ENCODE measurements around the gene SPATA6L. TPM values are rescaled to one million over a fixed set of nuclear protein-coding genes. Genes with fewer than 3 reads are reported as not detected.

The SPATA6L gene
- total RNA-seq, 1 experiment from 2014 or later = 1.8 TPM

DNA sequence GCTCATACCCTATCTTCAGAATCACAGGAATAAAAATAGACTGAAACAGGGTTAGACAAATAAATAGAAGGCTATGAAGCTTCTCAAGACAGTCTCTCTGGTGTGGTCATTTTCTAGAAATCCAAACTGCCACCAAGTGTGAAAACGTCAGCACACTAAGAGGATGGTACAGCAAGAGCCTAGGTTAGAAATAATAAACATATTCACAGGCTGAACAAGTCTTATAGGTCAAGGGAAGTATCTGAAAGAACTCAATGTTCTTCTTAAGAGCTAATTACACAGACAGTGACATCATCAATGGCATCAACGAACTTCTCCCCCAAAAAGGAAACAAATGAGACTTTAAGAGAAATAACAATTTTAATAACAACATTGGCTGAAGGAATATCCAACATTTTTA lies 26.9 kb downstream of the SPATA6L start (continued):
- TF ChIP-seq NR2C2 (CRISPR knock-in tag; IDR thresholded peaks at IDR 0.05) = no peak

DNA sequence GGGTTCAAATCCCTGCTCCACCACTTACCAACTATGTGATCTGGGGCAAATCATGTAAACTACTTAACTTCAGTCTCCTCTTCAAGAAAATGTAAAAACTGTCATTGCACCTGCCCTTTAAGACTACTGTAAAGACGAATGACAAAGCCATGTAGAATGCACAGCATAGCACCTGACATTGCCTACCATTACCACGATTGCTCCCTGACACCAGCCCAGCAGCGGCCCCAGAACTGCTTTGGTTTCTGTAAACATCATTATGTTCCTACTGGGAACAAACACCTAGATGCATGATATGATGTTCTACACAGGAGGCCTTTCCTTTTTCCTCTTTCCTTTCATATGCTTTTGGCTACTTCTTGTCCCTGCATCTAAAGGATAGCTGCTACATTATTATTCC lies 27.3 kb downstream of the SPATA6L start:
- H3K36me3 Mint-ChIP-seq = no peaks in the 10 kb centered on the region
- H3K9me3 Mint-ChIP-seq = no peaks in the 10 kb centered on the region
- H3K4me1 Mint-ChIP-seq = peaks cover 15% of the 10 kb centered on the region
- POLR2A ChIA-PET = no interaction called here
- no peaks in the 10 kb centered on the region for H3K27me3 Mint-ChIP-seq (ENCODE audit: low read depth)
- TF ChIP-seq TCF7 (CRISPR knock-in tag; IDR thresholded peaks at IDR 0.05; ENCODE audit: low read depth) (no peak), ZNF423 (CRISPR knock-in tag; IDR thresholded peaks at IDR 0.05) (no peak), ETV6 (CRISPR knock-in tag; IDR thresholded peaks at IDR 0.05) (no peak), IRF2 (CRISPR knock-in tag; IDR thresholded peaks at IDR 0.05; ENCODE audit: borderline replicate concordance, low read depth) (no peak), HMGA2 (CRISPR knock-in tag; IDR thresholded peaks at IDR 0.05) (no peak), SP1 (CRISPR knock-in tag; conservative IDR thresholded peaks at IDR 0.05) (no peak), CREM (CRISPR knock-in tag; IDR thresholded peaks at IDR 0.05) (no peak), RORB (CRISPR knock-in tag; IDR thresholded peaks at IDR 0.05) (no peak), ELF4 (CRISPR knock-in tag; IDR thresholded peaks at IDR 0.05; ENCODE audit: low read depth) (no peak), ZNF219 (CRISPR knock-in tag; IDR thresholded peaks at IDR 0.05; ENCODE audit: borderline replicate concordance) (no peak), ZNF121 (CRISPR knock-in tag; IDR thresholded peaks at IDR 0.05) (no peak), SMAD3 (CRISPR knock-in tag; IDR thresholded peaks at IDR 0.05; ENCODE audit: borderline replicate concordance) (no peak), OVOL2 (CRISPR knock-in tag; IDR thresholded peaks at IDR 0.05; ENCODE audit: borderline replicate concordance) (no peak), ZNF671 (CRISPR knock-in tag; IDR thresholded peaks at IDR 0.05) (no peak), ZNF317 (CRISPR knock-in tag; IDR thresholded peaks at IDR 0.05; ENCODE audit: borderline replicate concordance, low read depth) (no peak)
- TF ChIP-seq, protein P1, sequence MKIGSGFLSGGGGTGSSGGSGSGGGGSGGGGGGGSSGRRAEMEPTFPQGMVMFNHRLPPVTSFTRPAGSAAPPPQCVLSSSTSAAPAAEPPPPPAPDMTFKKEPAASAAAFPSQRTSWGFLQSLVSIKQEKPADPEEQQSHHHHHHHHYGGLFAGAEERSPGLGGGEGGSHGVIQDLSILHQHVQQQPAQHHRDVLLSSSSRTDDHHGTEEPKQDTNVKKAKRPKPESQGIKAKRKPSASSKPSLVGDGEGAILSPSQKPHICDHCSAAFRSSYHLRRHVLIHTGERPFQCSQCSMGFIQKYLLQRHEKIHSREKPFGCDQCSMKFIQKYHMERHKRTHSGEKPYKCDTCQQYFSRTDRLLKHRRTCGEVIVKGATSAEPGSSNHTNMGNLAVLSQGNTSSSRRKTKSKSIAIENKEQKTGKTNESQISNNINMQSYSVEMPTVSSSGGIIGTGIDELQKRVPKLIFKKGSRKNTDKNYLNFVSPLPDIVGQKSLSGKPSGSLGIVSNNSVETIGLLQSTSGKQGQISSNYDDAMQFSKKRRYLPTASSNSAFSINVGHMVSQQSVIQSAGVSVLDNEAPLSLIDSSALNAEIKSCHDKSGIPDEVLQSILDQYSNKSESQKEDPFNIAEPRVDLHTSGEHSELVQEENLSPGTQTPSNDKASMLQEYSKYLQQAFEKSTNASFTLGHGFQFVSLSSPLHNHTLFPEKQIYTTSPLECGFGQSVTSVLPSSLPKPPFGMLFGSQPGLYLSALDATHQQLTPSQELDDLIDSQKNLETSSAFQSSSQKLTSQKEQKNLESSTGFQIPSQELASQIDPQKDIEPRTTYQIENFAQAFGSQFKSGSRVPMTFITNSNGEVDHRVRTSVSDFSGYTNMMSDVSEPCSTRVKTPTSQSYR (CRISPR knock-in tag; IDR thresholded peaks at IDR 0.05) = no peak
- TF ChIP-seq, protein P2, sequence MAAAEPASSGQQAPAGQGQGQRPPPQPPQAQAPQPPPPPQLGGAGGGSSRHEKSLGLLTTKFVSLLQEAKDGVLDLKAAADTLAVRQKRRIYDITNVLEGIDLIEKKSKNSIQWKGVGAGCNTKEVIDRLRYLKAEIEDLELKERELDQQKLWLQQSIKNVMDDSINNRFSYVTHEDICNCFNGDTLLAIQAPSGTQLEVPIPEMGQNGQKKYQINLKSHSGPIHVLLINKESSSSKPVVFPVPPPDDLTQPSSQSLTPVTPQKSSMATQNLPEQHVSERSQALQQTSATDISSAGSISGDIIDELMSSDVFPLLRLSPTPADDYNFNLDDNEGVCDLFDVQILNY (CRISPR knock-in tag; IDR thresholded peaks at IDR 0.05) = no peak
- no peak overlapping the region for H3K27ac Mint-ChIP-seq
- H3K4me3 Mint-ChIP-seq = no peak overlapping the region
- peak; percentile 57; the same call in 1 of the 2 replicates for ATAC-seq
- CTCF ChIA-PET = interaction anchor here (1.1 to 2.0 kb wide), 4 partner anchors 34 to 257 kb away, joined by 4 to 28 read pairs (median 10); no protein-coding TSS in a partner anchor
- DNase-seq (ENCODE audit: low spot score) = no peak

DNA sequence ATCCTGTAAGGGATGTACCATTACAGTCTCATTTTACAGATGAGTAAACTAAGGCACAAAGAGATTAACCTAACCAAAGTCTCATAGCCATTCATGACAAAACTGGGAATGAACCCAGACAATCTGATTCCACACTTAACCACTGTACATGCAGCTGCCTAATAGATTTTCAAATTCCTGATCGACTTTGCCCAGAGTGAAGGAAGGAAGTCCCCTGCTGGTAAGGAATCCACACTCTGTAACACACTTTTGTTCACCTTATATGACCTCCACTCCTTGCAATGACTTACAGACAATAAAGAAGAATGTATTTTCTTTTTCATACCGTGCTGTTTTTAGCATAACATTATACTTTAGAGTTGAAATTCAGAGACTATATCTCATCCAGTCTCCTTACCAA lies 35.4 kb downstream of the SPATA6L start:
- Mint-ChIP-seq H3K27ac (no peak overlapping the region), H3K4me1 (peaks cover 31% of the 10 kb centered on the region), H3K27me3 (ENCODE audit: low read depth) (no peaks in the 10 kb centered on the region; the same call in 1 of the 2 replicates), H3K36me3 (no peaks in the 10 kb centered on the region), H3K9me3 (no peaks in the 10 kb centered on the region), H3K4me3 (no peak overlapping the region)
- DNase-seq (ENCODE audit: low spot score) (no peak), ATAC-seq (peak; percentile 83)
- POLR2A ChIA-PET = no interaction called here
- TF ChIP-seq FOXJ3 (CRISPR knock-in tag; IDR thresholded peaks at IDR 0.05; ENCODE audit: borderline replicate concordance) = no peak
- no peak for TF ChIP-seq NFATC4 (CRISPR knock-in tag; IDR thresholded peaks at IDR 0.05)
- TF ChIP-seq, protein P3, sequence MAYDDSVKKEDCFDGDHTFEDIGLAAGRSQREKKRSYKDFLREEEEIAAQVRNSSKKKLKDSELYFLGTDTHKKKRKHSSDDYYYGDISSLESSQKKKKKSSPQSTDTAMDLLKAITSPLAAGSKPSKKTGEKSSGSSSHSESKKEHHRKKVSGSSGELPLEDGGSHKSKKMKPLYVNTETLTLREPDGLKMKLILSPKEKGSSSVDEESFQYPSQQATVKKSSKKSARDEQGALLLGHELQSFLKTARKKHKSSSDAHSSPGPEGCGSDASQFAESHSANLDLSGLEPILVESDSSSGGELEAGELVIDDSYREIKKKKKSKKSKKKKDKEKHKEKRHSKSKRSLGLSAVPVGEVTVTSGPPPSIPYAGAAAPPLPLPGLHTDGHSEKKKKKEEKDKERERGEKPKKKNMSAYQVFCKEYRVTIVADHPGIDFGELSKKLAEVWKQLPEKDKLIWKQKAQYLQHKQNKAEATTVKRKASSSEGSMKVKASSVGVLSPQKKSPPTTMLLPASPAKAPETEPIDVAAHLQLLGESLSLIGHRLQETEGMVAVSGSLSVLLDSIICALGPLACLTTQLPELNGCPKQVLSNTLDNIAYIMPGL (CRISPR knock-in tag; IDR thresholded peaks at IDR 0.05) = no peak
- CTCF ChIA-PET = no interaction called here

Measured in WTC11 (cell line).